GM10266 (cell line): ENCODE results near the gene RNPS1.

Experiments
- DNase-seq: peaks from one replicate; pipeline ENCODE4 v3.0.0; 2012; ENCODE audit errors: extremely low spot score
- CTCF ChIP-seq: IDR thresholded peaks from 2 replicates; pipeline ENCODE4 v1.5.1; 2012; ENCODE audit warnings: mild to moderate bottlenecking, low read depth; ENCODE audit not compliant: control insufficient read depth, insufficient read depth; ENCODE audit errors: missing control alignments

The RNPS1 gene

DNA sequence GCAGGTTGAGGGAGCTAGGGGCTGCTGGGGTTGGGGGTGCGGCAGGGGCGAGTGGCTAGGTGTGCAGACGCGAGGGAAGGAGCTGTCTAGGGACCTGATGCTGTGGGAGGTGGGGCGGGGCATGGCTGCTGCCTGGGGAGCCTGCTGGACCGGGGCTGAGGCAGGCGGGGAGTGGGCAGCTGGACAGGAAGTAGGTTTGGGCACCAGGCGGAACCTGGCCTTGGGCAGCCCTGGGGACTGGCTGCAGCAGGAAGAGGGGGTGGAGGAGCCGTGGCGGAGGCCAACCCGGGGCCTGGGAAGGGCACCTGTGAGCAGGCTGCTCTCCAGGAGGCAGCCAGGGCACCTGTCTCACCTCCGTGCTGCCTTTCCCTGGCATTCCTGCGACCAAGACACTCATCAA is 37.5 kb downstream of the RNPS1 start:
- TF ChIP-seq CTCF = no peak

GRCh38 chr16:2229632-2230250 is 38.2 kb downstream of the RNPS1 start:
- TF ChIP-seq CTCF = no peak
- no peak for DNase-seq

More for the DNA sequence above, 37.5 kb downstream of the RNPS1 start:
- no peak for DNase-seq

DNA sequence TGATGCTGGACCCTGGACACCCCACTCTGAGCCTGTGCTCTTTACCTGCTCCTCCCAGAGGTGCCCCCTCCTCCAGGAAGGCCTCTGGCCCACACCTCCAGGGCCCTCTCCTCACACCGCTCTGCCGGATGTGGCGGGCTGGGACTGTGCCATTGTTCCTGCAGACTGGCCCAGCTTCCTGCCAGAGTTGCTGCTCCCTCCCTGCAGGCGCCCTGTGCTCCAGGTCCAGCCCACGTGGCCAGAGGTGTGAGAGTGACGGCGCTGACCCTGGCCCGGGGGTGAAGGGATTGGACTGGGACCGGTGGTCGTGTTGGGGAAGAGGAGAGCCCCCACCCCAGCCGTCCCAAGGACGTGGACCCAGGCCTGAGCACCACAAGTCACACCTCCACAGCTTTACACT is 38.8 kb downstream of the RNPS1 start:
- no peak for TF ChIP-seq CTCF
- DNase-seq = no peak

- TF ChIP-seq CTCF = no peak
- no peak for DNase-seq
These were observed 39.6 kb downstream of the RNPS1 start for GRCh38 chr16:2228161-2228824.

DNA sequence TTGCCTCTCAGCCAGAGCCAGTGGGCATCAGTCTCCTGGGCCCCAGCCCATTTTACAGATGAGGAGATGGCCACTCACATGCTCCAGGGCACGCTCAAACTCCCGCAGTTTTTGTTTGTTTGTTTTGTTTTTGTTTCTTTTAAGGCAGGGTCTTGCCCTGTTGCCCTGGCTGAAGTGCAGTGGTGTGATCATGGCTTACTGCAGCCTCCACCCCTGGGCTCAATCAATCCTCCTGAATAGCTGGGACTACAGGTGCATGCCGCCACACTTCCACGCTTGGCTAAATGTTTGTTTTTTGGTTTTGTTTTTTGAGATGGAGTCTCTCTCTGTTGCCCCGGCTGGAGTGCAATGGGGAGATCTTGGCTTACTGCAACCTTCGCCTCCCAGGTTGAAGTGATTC is 41.0 kb downstream of the RNPS1 start:
- TF ChIP-seq CTCF = no peak
- no peak for DNase-seq

DNA sequence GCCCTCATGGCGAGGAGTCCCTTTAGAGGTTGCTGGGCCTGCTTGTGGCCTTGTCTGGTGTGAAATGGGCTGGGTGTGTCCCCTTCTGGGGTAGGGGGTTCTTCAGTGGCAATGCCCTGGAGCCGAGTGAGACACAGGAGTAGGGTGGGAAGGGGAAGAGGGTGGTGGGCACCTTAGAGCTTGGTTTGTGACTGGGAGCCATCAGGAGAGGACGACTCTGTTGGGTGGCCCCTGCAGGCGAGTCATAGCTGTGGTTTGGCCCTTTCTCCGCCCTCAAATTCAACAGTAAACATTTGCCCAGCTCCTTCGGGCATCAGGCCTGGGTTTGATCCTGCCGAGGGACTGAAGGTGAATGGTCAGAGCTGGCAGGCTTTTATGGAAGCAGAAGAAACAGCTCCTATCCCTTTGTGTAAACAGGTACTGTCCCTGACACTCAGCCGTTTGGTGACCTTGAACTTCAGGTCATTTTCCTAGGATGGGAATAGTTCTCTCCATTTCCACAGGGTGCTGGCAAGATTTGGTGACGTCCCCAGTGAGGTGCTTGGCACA is 41.6 kb downstream of the RNPS1 start:
- DNase-seq = no peak

More for the DNA sequence above, 41.6 kb downstream of the RNPS1 start:
- no peak for TF ChIP-seq CTCF
